Stimulated activated CD4-positive, alpha-beta T cell treated with anti-CD3 and anti-CD28 coated beads, Interleukin-4, amount 100 ng/mL, for 24 hours (primary cell): ENCODE results near the gene ERICH6B.
"Not testable (repeated sequence)": the region's sequence is repeated elsewhere in the genome, so short reads cannot be mapped to it uniquely, and the experiment has no call there.

ENCODE experiments used
- DNase-seq: peaks from one replicate; pipeline ENCODE4 v3.0.0-alpha.2; 2020

ERICH6B gene

DNA sequence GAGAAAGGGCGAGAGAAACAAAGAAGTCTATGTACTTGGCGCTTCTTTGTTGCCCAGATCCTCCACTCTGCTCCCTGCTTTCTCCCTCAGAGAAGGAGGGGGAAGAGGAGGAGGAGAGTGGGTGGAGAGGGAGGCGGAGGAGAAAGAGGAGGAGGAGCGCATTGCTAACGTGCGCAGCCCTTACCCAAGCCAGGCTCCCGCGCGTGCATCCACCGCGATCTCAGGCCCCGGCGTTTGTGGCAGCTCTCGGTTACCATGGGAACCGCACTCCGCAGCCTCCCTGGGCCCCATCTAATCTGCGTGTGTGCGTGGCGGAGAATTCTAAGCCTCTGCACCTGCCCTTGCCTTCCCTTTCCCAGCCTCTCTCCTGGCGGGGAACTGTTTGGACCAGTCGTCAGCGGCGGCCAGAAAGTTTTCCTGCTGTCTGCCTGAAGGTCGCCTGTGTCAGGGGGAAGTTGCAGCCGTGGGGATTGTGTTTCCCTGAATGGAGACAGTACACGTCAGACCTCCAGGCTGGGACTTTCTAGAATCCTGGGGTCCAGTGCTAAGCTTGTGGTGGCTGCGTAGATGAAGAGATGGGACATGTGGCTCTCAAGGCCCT, at the start of gene ERICH6B:
TSS of gene ERICH6B (minus strand) at position 239 of the 601 bp plus-strand sequence. CDS start 18,734 bp downstream, outside the sequence.
- no peak for DNase-seq

GRCh38 chr13:45662903-45663302, 47.4 kb upstream of the ERICH6B start:
- not testable (repeated sequence) for DNase-seq

GRCh38 chr13:45662162-45662561, 46.6 kb upstream of the ERICH6B start:
- no peak for DNase-seq

DNA sequence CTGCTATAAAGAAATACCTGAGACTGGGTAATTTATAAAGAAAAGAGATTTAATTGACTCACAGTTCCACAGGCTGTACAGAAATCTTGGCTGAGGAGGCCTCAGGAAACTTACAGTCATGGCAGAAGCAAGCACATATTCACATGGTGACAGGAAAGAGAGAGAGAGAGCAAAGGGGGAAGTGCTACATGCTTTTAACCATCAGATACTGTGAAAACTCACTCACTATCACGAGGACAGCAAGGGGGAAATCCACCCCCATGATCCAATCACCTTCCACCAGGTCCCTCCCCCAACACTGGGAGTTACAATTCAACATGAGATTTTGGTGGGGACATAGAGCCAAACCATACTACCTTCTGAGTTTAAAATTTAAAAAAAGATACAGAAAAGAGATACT, 44.9 kb upstream of the ERICH6B start:
- DNase-seq: not testable (repeated sequence)

- DNase-seq: no peak
Measured at GRCh38 chr13:45659536-45659935, 44.0 kb upstream of the ERICH6B start.

DNA sequence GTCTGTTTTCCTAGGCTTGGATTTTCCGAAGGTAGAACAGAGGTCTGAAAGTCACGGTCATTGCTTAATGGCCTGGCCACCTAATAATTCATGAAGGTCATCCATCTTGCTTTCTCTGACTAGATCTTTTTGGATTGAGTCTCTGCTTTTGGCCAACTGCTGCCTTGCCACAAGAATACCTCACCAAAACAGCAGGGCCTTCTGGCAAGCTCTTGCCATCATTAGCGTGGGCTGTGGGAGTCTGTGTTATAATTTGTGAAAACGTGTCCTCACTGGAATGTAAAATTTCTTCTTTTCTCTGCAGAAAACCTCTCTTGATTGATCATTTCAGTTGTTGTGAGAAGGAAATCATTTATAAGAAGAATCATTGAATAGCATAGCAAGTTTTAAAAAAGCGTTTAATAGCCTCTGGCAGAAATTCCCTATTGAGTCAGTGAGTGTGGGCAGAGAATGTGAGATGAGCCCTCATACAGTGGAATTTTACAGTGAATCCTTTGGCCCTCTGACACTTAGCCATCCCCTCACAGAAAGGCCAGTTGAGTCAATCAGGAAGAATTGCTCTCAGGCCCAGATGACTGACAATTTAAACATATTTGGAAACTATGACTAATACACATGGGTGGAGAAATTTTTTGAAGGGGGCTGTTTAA, 43.2 kb upstream of the ERICH6B start:
- no peak for DNase-seq

GRCh38 chr13:45654633-45655349, 39.3 kb upstream of the ERICH6B start:
- no peak for DNase-seq

DNA sequence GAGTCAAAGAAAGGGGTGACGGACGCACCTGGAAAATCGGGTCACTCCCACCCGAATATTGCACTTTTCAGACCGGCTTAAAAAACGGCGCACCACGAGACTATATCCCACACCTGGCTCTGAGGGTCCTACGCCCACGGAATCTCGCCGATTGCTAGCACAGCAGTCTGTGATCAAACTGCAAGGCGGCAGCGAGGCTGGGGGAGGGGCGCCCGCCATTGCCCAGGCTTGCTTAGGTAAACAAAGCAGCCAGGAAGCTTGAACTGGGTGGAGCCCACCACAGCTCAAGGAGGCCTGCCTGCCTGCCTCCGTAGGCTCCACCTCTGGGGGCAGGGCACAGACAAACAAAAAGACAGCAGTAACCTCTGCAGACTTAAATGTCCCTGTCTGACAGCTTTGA, 29.7 kb upstream of the ERICH6B start:
- DNase-seq: not testable (repeated sequence)

DNA sequence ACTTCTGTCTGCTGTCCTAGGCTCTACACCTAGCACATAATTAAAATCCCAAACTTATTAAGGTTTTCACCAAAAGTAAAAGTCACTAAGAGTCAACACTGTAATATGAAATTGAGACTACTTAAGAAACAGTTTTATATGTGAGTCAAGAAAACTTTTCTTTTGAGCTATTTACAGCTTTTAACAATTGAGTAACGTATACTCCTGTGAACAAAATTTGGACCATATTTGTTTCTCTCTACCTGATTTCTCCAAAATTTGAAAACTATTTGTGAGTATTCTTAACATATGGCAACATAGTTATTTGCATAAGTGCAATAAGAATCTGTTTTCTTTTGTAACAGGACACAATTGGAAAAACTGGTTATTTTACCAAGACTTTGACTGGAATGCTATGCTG, 26.6 kb upstream of the ERICH6B start:
- DNase-seq: not testable (repeated sequence)

DNA sequence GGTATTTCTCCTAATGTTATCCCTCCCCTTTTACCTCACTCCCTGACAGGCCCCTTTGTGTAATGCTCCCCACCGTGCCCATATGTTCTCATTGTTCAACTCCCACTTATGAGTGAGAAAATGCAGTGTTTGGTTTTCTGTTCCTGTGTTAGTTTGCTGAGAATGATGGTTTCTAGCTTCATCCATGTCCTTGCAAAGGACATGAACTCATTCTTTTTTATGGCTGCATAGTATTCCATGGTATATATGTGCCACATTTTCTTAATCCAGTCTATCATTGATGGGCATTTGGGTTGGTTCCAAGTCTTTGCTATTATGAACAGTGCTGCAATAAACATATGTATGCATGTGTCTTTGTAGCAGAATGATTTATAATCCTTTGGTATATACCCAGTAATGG, 19.8 kb upstream of the ERICH6B start:
- DNase-seq: not testable (repeated sequence)

DNA sequence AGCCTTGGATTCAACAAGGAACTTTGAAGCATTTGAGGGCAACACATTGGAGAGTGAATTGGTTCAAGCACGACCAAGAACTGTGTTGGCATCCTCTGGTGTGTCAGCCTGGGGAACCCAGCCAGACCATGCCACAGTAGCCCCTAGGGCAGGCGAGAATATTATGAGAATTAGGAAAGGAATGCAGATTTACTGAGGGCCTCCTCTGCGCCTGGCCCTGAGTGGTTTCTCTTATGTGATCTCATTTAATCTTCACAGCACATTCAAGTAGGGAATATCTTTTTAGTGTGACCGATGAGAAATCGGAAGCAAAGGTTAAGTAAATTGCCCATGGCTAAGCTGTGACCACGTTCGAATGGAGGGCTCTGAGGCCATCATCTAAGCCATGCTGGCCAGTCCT, 15.3 kb upstream of the ERICH6B start:
- DNase-seq: no peak

DNA sequence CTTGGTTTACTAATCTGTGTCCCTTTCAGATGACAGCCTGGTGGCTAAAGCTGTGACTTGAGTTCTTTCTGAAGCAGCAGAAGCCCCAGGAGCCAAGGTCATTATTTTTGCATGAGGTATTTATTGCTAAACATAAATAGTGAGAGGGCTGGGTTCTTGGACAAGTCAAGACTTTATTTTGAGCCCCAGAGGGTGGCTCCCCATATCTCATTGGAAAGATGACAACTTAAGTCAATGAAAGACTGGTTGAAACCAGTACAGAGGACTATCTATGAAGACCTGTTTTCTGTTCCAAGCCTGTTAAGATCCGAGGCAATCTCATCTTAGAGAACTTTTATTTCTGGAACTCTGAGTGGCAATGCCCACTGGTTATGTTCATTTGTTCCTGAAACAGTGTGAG, 14.4 kb upstream of the ERICH6B start:
- DNase-seq: no peak

DNA sequence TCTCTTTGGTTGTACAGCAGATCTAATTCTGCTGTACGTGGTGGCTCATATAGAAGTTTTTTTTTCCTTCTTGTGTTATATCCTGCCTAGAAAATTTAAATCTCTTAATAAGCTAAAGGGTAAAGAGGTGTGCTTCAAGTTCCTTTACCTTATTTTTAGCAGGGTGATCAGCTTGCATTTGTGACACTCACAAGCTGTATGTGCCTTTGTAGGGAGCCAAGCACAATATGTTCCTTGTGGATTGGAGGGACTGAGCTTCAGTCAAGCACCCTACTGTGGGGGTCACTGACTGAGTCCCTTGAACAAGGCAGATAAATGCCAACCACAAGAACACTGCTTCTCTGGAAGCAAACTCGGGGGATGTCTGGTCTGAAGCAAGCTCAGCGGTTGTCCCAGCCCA, 12.6 kb upstream of the ERICH6B start:
- DNase-seq: no peak

DNA sequence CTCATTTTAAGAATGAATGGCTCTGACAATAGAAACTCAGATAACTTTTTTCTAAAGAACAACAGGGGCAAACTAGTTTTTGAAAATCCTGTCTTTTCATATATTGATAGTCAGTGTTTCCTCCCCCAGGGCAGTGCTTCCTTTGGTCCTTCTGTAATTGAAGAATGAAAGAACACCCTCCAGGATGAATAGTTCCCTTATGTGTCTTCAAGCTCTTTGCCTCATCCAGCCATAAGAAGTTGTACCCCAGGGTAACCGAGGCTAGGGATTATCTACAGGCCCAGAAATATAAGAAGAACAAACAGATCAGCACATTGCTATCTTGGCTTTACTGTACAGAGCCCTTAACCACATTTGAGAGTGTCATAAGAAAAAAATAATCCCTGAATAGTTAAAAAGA, 12.1 kb upstream of the ERICH6B start:
- DNase-seq: no peak

- no peak for DNase-seq
Measured at GRCh38 chr13:45626731-45627374, 11.3 kb upstream of the ERICH6B start.

DNA sequence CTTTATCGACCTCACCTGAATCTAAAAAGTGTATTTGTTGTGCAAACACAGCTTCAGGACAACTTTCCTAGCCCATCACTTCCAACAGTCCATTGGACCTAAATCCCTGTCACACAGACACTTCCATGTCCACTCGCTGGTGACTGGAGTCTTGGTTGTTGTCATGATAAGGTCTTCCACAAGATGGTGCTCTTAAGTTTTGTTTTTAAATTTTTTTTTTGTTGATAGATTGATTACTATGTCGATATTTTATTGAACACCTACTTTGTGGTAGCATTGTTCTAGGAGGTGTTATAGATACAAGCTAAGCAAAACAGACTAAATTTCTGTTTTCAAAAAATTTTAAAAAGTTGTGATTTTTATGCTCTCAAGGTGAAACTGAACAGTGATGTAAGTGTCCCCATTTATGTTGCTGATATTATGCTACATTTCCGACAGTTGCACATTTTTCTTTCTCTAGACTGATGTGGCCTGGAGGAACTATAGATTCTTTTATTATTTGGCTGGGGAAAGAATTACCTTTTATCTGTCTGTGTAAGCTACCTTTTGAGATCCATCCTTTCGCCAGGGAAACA, 8.1 kb upstream of the ERICH6B start:
- DNase-seq: no peak

GRCh38 chr13:45621950-45622349, 6.4 kb upstream of the ERICH6B start:
- DNase-seq: no peak

DNA sequence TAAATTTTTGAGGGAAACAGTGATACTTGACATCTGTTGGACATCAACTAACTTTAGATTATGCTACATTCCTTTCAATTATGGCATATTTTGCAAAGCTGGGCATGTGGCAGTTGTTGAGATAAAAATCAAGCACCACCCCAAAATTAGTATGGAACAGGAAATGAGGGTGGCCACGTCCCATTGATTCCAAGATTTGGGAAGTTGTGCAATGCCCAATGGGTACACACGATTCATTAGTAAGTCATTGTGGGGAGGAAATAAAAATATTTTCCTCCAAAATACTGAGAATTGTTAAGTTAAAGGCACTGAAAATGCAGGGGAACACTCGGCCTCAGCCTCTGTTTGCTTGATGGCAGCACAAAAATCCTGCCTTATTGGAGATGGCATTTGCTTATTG, 7.6 kb downstream of the ERICH6B start:
- DNase-seq: no peak

GRCh38 chr13:45604892-45605291, 10.6 kb downstream of the ERICH6B start:
- DNase-seq: no peak

- no peak for DNase-seq
Measured at GRCh38 chr13:45603338-45603737, 12.2 kb downstream of the ERICH6B start.

DNA sequence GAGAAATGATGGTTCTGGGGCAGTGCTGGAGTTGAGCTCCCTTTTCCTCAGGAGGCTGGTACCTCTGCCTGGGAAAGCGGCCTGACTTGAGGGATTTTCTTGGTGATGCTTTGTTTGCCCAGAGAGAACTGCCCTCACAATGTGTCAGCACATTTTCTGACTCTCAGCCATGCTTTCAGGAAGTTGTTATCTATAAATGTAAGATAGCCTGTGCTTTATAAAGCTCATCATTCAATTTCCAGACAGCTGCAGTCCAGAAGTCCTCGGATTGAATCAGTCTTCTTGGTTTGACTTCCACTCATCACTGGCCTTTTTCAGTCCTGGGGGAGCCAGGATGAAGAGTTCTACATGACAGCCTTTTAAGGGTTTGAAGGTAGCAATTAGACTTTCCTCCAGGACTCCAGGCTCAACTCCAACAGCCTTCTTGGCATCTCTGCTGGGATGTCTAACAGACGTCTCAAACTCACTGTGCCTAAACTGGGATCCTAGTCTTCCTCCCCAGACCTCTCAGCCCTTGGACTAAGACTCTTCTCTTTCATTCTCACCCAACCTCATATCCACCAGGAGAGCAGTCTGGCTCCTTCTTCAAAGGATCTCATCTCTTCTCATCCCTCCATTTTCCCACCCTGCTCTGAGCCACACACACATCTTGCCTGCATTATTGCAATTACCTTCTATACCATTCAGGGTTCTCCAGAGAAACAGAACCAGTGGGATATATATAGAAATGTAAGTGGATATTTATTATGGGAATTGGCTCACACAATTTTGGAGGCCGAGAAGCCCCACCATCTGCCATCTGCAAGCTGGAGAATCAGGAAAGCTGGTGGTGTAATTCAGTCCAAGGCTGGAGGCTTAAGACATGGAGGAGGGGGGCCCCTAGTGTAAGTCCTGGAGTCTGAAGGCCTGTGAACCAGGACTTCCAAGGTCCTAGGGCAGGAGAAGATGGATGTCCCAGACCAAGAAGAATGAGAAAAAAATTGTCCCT, 13.1 kb downstream of the ERICH6B start:
- no peak for DNase-seq

DNA sequence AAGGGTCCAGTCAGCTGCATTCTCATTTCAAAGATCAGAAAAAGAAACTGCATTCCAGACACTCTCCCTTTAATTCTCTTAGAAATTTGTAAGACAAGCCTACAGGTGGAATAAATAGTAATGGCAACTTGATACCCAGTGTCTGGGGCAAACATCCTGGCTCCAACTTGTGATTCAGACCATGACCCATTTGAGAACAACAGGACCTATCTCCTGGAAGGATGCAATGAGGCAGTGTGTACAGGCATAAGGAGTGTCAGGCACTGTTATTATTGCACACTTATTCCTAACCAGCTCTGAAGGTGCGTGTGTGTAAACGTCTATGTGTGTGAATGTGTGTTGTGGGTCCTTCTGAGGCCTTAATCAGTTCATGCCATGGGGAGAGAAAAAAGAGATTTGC, 13.9 kb downstream of the ERICH6B start:
- DNase-seq: no peak
